ENCODE data around the gene ITPRIP.

Gene ITPRIP

DNA sequence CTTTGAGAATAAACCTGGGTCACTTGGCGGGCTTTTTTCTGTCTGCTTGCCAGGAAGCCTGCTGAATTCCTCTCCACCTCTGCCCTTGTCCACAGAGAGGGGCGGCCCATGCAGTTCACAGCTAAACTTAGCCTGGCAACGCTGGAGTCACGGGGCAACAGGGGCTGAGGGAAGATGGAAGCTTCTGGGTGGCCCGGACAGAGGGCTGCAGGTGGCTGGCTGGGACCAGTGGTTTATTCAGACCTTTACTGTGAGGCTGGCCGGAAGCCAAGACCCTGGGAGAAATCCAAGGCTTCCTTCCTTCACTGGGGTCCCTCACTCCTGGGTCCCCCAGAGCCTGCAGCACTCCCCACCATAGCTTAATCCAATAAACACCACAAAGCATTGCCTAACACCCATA, 17.0 kb downstream of the ITPRIP start:
- Histone ChIP-seq H3K36me3 (ENCODE audit: control insufficient read depth in 2 of 2, insufficient read depth in 2 of 2, low read length in 2 of 2) (no peaks in the 10 kb centered on the region), H3K4me1 (ENCODE audit: control insufficient read depth in 2 of 2, insufficient read depth in 2 of 2, low read length in 2 of 2) (peaks cover 19 to 22% of the 10 kb centered on the region in 2 donors), H3K27ac (ENCODE audit: low read depth in 2 of 2, low read length in 2 of 2) (no peak overlapping the region), H3K9ac (ENCODE audit: low read depth in 1 of 2, low read length in 2 of 2) (no peak overlapping the region), H3K4me3 (ENCODE audit: low read length in 2 of 2) (no peak overlapping the region), H3K9me3 (ENCODE audit: control insufficient read depth in 2 of 2, low read length in 2 of 2) (no peaks in the 10 kb centered on the region), H3K27me3 (ENCODE audit: control insufficient read depth in 2 of 2, insufficient read depth in 2 of 2, low read length in 2 of 2) (no peaks in the 10 kb centered on the region)

- Histone ChIP-seq H3K36me3 (ENCODE audit: control insufficient read depth in 2 of 2, insufficient read depth in 2 of 2, low read length in 2 of 2) (peaks cover 13 to 17% of the 10 kb centered on the region in 2 donors), H3K27me3 (ENCODE audit: control insufficient read depth in 2 of 2, insufficient read depth in 2 of 2, low read length in 2 of 2) (no peaks in the 10 kb centered on the region), H3K4me1 (ENCODE audit: control insufficient read depth in 2 of 2, insufficient read depth in 2 of 2, low read length in 2 of 2) (peaks cover 14 to 16% of the 10 kb centered on the region in 2 donors), H3K9ac (ENCODE audit: low read depth in 1 of 2, low read length in 2 of 2) (no peak overlapping the region), H3K27ac (ENCODE audit: low read depth in 2 of 2, low read length in 2 of 2) (no peak overlapping the region), H3K4me3 (ENCODE audit: low read length in 2 of 2) (no peak overlapping the region), H3K9me3 (ENCODE audit: control insufficient read depth in 2 of 2, low read length in 2 of 2) (no peaks in the 10 kb centered on the region)
Observed at GRCh38 chr10:104318810-104319741, 19.2 kb downstream of the ITPRIP start.

- no peaks in the 10 kb centered on the region for H3K9me3 ChIP-seq (ENCODE audit: control insufficient read depth in 2 of 2, low read length in 2 of 2)
- no peak overlapping the region for H3K27ac ChIP-seq (ENCODE audit: low read depth in 2 of 2, low read length in 2 of 2)
- H3K36me3 ChIP-seq (ENCODE audit: control insufficient read depth in 2 of 2, insufficient read depth in 2 of 2, low read length in 2 of 2), result peaks cover 20 to 24% of the 10 kb centered on the region in 2 donors
- H3K27me3 ChIP-seq (ENCODE audit: control insufficient read depth in 2 of 2, insufficient read depth in 2 of 2, low read length in 2 of 2), result no peaks in the 10 kb centered on the region
- no peak overlapping the region for H3K9ac ChIP-seq (ENCODE audit: low read depth in 1 of 2, low read length in 2 of 2)
- no peak overlapping the region for H3K4me3 ChIP-seq (ENCODE audit: low read length in 2 of 2)
- peaks cover 10 to 16% of the 10 kb centered on the region in 2 donors for H3K4me1 ChIP-seq (ENCODE audit: control insufficient read depth in 2 of 2, insufficient read depth in 2 of 2, low read length in 2 of 2)
Observed at GRCh38 chr10:104318326-104318725, 19.9 kb downstream of the ITPRIP start.

DNA sequence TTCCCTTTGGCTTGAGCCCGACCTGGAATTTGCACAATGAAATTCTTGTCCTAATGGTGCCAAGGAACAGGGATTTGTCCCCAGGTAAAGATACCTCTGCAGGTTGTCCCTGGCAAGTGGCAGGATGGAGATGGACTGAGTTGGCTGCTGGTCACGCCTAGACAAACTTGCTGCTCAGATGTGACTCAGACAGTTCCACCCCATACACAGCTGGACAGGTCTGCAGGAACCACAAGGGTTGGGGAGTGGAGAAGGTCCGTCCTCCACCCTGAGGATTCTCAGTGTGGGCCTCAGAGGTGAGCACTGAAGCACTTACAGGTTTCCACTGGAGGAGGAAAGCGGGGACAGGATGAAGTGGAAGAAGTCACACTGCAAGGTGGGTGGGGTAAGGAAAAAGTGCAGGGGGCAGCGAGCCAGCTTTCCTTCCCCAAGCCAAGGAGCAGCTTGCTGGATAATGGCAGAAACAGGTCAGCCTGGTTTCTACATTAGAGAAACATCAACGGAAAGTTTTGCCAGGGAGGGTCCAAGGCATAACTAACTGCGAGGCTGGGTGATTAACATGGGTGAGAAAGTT, 20.5 kb downstream of the ITPRIP start:
- Histone ChIP-seq H3K4me3 (ENCODE audit: low read length in 2 of 2) (no peak overlapping the region), H3K36me3 (ENCODE audit: control insufficient read depth in 2 of 2, insufficient read depth in 2 of 2, low read length in 2 of 2) (peaks cover 24 to 27% of the 10 kb centered on the region in 2 donors), H3K9me3 (ENCODE audit: control insufficient read depth in 2 of 2, low read length in 2 of 2) (no peaks in the 10 kb centered on the region), H3K27me3 (ENCODE audit: control insufficient read depth in 2 of 2, insufficient read depth in 2 of 2, low read length in 2 of 2) (no peaks in the 10 kb centered on the region), H3K4me1 (ENCODE audit: control insufficient read depth in 2 of 2, insufficient read depth in 2 of 2, low read length in 2 of 2) (peaks cover 10 to 16% of the 10 kb centered on the region in 2 donors), H3K9ac (ENCODE audit: low read depth in 1 of 2, low read length in 2 of 2) (no peak overlapping the region), H3K27ac (ENCODE audit: low read depth in 2 of 2, low read length in 2 of 2) (no peak overlapping the region)

- Histone ChIP-seq H3K4me1 (ENCODE audit: control insufficient read depth in 2 of 2, insufficient read depth in 2 of 2, low read length in 2 of 2) (peaks cover 4 to 11% of the 10 kb centered on the region in 2 donors), H3K27ac (ENCODE audit: low read depth in 2 of 2, low read length in 2 of 2) (peak overlapping the region in 1 of 2 donors; percentile 20), H3K9me3 (ENCODE audit: control insufficient read depth in 2 of 2, low read length in 2 of 2) (no peaks in the 10 kb centered on the region), H3K4me3 (ENCODE audit: low read length in 2 of 2) (no peak overlapping the region), H3K27me3 (ENCODE audit: control insufficient read depth in 2 of 2, insufficient read depth in 2 of 2, low read length in 2 of 2) (no peaks in the 10 kb centered on the region), H3K36me3 (ENCODE audit: control insufficient read depth in 2 of 2, insufficient read depth in 2 of 2, low read length in 2 of 2) (peaks cover 27 to 31% of the 10 kb centered on the region in 2 donors), H3K9ac (ENCODE audit: low read depth in 1 of 2, low read length in 2 of 2) (no peak overlapping the region)
Observed at GRCh38 chr10:104317269-104317710, 21.0 kb downstream of the ITPRIP start.

- Histone ChIP-seq H3K36me3 (ENCODE audit: control insufficient read depth in 2 of 2, insufficient read depth in 2 of 2, low read length in 2 of 2) (peaks cover 27 to 31% of the 10 kb centered on the region in 2 donors), H3K27ac (ENCODE audit: low read depth in 2 of 2, low read length in 2 of 2) (peak overlapping the region in 1 of 2 donors; percentile 20)
Observed at GRCh38 chr10:104316321-104317099, 21.8 kb downstream of the ITPRIP start.

GRCh38 chr10:104315486-104315921, 22.8 kb downstream of the ITPRIP start:
- H3K9ac ChIP-seq (ENCODE audit: low read depth in 1 of 2, low read length in 2 of 2), result no peak overlapping the region
- no peak overlapping the region for H3K27ac ChIP-seq (ENCODE audit: low read depth in 2 of 2, low read length in 2 of 2)
- H3K27me3 ChIP-seq (ENCODE audit: control insufficient read depth in 2 of 2, insufficient read depth in 2 of 2, low read length in 2 of 2), result no peaks in the 10 kb centered on the region
- H3K36me3 ChIP-seq (ENCODE audit: control insufficient read depth in 2 of 2, insufficient read depth in 2 of 2, low read length in 2 of 2), result peaks cover 27 to 31% of the 10 kb centered on the region in 2 donors
- peaks cover 0 to 5% of the 10 kb centered on the region in 2 donors for H3K4me1 ChIP-seq (ENCODE audit: control insufficient read depth in 2 of 2, insufficient read depth in 2 of 2, low read length in 2 of 2)
- H3K9me3 ChIP-seq (ENCODE audit: control insufficient read depth in 2 of 2, low read length in 2 of 2), result no peaks in the 10 kb centered on the region
- no peak overlapping the region for H3K4me3 ChIP-seq (ENCODE audit: low read length in 2 of 2)

More at GRCh38 chr10:104316321-104317099, 21.8 kb downstream of the ITPRIP start:
- Histone ChIP-seq H3K27me3 (ENCODE audit: control insufficient read depth in 2 of 2, insufficient read depth in 2 of 2, low read length in 2 of 2) (no peaks in the 10 kb centered on the region), H3K4me1 (ENCODE audit: control insufficient read depth in 2 of 2, insufficient read depth in 2 of 2, low read length in 2 of 2) (peaks cover 0 to 5% of the 10 kb centered on the region in 2 donors), H3K9me3 (ENCODE audit: control insufficient read depth in 2 of 2, low read length in 2 of 2) (no peaks in the 10 kb centered on the region), H3K9ac (ENCODE audit: low read depth in 1 of 2, low read length in 2 of 2) (no peak overlapping the region), H3K4me3 (ENCODE audit: low read length in 2 of 2) (no peak overlapping the region)

DNA sequence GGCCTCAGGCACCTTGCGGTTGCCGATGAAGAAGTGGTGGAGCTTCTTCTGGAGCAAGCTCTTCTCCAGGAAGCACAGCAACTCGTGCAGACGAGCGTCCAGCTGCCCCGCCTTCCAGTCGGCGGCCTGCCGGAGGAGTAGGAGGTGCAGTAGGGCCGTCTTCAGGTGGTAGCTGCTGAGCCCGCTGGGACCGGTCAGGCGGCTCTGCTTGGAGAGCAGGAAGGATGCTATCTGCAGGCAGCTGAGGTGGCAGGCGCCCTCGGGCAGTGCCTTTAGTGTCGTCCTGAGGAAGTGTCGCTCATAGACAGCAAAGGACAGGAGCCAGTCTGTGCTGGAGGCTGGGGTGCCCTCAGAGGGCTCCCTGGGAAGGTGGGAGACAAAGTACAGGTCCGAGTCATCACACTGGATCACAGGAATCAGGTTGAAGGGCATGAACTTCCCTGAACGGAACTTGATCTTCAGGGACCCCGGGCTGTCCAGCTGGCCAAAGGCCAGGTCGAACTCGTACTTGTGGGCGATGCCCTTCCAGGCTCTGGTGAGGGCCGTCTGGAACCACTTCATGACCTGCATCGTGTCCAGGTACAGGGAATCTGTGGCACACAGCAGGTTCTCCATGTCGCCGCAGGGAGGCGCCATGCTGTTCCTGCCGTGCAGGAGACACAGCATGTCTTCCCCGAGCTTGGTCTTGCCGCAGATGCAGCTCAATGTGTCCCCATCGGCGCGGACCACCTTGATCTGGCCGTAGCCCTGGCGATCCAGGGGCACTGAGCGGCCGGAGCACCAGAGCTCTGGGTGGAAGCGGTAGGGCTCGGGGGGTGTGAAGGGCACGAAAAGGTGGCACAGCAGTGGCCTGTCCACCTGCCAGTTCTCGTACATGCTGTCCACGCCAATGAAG, 23.4 kb downstream of the ITPRIP start:
- Histone ChIP-seq H3K9ac (ENCODE audit: low read depth in 1 of 2, low read length in 2 of 2) (no peak overlapping the region), H3K9me3 (ENCODE audit: control insufficient read depth in 2 of 2, low read length in 2 of 2) (no peaks in the 10 kb centered on the region), H3K36me3 (ENCODE audit: control insufficient read depth in 2 of 2, insufficient read depth in 2 of 2, low read length in 2 of 2) (peaks cover 27 to 31% of the 10 kb centered on the region in 2 donors), H3K4me1 (ENCODE audit: control insufficient read depth in 2 of 2, insufficient read depth in 2 of 2, low read length in 2 of 2) (peaks cover 0 to 5% of the 10 kb centered on the region in 2 donors), H3K4me3 (ENCODE audit: low read length in 2 of 2) (no peak overlapping the region), H3K27ac (ENCODE audit: low read depth in 2 of 2, low read length in 2 of 2) (no peak overlapping the region), H3K27me3 (ENCODE audit: control insufficient read depth in 2 of 2, insufficient read depth in 2 of 2, low read length in 2 of 2) (no peaks in the 10 kb centered on the region)

DNA sequence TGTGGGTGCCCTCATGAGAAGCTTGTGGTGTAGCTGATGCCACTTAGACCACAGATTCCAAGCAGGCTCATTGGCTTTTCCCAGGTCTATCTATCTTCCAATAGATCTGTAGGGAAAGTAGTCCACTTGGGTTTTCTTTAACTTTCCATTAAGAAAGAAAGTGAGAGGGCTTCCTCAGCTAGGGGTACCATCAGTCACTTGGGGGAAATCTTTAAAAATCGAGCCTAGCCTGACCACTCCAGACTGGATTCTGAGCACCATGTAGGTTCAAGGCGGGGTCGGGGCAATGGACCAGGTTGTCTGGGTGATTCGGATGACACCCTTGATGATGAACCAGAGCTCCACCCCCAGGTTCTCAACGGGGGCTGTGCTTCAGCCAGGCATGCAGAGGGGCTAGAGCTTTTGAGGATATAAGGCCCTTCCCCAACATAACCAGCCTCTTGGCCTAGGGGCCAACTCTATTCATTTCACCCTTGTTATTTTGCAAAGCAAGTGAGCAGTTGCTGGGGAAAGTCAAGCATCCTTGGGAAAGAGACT, 27.0 kb downstream of the ITPRIP start:
- H3K27ac ChIP-seq (ENCODE audit: low read depth in 2 of 2, low read length in 2 of 2), result no peak overlapping the region
- H3K36me3 ChIP-seq (ENCODE audit: control insufficient read depth in 2 of 2, insufficient read depth in 2 of 2, low read length in 2 of 2), result peaks cover 27 to 31% of the 10 kb centered on the region in 2 donors
- H3K4me1 ChIP-seq (ENCODE audit: control insufficient read depth in 2 of 2, insufficient read depth in 2 of 2, low read length in 2 of 2), result peaks cover 0 to 5% of the 10 kb centered on the region in 2 donors

More for the DNA sequence above, 27.0 kb downstream of the ITPRIP start:
- no peaks in the 10 kb centered on the region for H3K9me3 ChIP-seq (ENCODE audit: control insufficient read depth in 2 of 2, low read length in 2 of 2)
- H3K4me3 ChIP-seq (ENCODE audit: low read length in 2 of 2), result no peak overlapping the region
- no peaks in the 10 kb centered on the region for H3K27me3 ChIP-seq (ENCODE audit: control insufficient read depth in 2 of 2, insufficient read depth in 2 of 2, low read length in 2 of 2)
- no peak overlapping the region for H3K9ac ChIP-seq (ENCODE audit: low read depth in 1 of 2, low read length in 2 of 2)
